ENCODE data around the gene GALNTL6. TPM values are rescaled to one million over a fixed set of nuclear protein-coding genes. Genes with fewer than 3 reads are reported as not detected.

The GALNTL6 gene
- total and polyA plus RNA-seq, 2 donors (not counting 1 experiment from before 2014, with no cell fraction given): not detected

DNA sequence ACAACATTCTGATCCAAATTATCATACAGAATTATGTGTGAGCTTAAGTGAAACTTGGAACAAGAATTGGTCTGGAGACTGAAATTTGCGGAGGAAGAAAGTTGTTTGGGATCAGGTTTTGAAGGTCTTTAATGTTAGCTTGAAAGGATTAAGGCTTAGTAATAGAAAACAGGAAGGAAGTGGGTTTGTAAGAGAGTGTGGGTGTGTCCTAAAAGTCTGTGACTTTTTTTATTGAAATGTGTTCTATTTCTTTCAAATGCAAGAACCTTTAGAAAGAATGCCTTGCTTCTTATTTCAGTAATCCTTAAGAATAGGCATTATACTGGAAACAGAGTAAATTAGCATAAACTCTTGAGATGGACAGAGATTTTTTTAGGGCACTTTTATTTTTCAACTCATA, 198.0 kb downstream of the GALNTL6 start:
- DNase-seq (ENCODE audit: low read depth in 2 of 2): no peak
- H3K9me3 ChIP-seq (ENCODE audit: control insufficient read depth, insufficient read depth, low read depth, low read length): no peaks in the 10 kb centered on the region
- no peaks in the 10 kb centered on the region for H3K36me3 ChIP-seq (ENCODE audit: control insufficient read depth, insufficient read depth, low read length)
- H3K79me2 ChIP-seq (ENCODE audit: control insufficient read depth, insufficient read depth, low read length): no peaks in the 10 kb centered on the region
- H4K20me1 ChIP-seq (ENCODE audit: control insufficient read depth, extremely low read depth, insufficient read depth, low read length): no peaks in the 10 kb centered on the region
- no peak overlapping the region for H3K4me3 ChIP-seq (replicated peaks in 1 of 4; ENCODE audit: control extremely low read depth in 1 of 4, insufficient read depth in 1 of 4, low read depth in 3 of 4, low read length in 4 of 4)
- H3K4me1 ChIP-seq (ENCODE audit: control insufficient read depth, extremely low read depth, insufficient read depth, low read length): no peaks in the 10 kb centered on the region
- H3K27me3 ChIP-seq (ENCODE audit: control insufficient read depth, insufficient read depth, low read length): no peaks in the 10 kb centered on the region
- H3K9ac ChIP-seq (ENCODE audit: insufficient read depth, low read length): no peak overlapping the region
- H3K27ac ChIP-seq (ENCODE audit: insufficient read depth, low read length): no peak overlapping the region
- no peak overlapping the region for H3K4me2 ChIP-seq (ENCODE audit: extremely low read depth, insufficient read depth, low read length)
- TF ChIP-seq, protein P1, sequence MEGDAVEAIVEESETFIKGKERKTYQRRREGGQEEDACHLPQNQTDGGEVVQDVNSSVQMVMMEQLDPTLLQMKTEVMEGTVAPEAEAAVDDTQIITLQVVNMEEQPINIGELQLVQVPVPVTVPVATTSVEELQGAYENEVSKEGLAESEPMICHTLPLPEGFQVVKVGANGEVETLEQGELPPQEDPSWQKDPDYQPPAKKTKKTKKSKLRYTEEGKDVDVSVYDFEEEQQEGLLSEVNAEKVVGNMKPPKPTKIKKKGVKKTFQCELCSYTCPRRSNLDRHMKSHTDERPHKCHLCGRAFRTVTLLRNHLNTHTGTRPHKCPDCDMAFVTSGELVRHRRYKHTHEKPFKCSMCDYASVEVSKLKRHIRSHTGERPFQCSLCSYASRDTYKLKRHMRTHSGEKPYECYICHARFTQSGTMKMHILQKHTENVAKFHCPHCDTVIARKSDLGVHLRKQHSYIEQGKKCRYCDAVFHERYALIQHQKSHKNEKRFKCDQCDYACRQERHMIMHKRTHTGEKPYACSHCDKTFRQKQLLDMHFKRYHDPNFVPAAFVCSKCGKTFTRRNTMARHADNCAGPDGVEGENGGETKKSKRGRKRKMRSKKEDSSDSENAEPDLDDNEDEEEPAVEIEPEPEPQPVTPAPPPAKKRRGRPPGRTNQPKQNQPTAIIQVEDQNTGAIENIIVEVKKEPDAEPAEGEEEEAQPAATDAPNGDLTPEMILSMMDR (conservative IDR thresholded peaks at IDR 0.05 in 1 of 2, IDR thresholded peaks at IDR 0.05 in 1 of 2; ENCODE audit: low read depth in 1 of 2, low read length in 2 of 2): no peak
- no peak for TF ChIP-seq EZH2 (IDR thresholded peaks at IDR 0.05; ENCODE audit: low read length, missing control alignments)
- H2AFZ ChIP-seq (ENCODE audit: low read length): no peak overlapping the region

DNA sequence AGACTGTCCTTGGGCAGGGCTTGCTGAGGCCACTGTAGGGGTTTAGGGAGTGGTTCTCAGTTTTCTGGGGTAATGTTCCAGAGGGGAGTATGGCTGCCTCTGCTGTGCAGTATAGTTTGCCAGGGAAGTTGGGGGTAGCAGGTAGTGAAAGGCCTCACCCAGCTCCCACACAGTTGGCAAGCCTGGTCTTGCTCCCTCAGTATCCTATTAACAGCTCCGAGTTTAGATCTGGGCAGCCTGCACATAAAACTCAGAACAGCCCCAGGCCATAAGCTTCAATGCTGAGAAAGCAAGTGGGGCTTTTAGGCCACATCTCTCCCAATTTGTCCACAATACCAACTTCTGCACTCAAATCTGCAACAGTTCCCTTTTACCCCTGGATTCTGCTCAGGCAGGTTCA, 205.2 kb downstream of the GALNTL6 start:
- Histone ChIP-seq H3K79me2 (ENCODE audit: control insufficient read depth, insufficient read depth, low read length) (no peaks in the 10 kb centered on the region), H3K4me1 (ENCODE audit: control insufficient read depth, extremely low read depth, insufficient read depth, low read length) (no peaks in the 10 kb centered on the region), H3K27me3 (ENCODE audit: control insufficient read depth, insufficient read depth, low read length) (no peaks in the 10 kb centered on the region), H3K9me3 (ENCODE audit: control insufficient read depth, insufficient read depth, low read depth, low read length) (no peaks in the 10 kb centered on the region), H3K27ac (ENCODE audit: insufficient read depth, low read length) (no peak overlapping the region), H3K36me3 (ENCODE audit: control insufficient read depth, insufficient read depth, low read length) (no peaks in the 10 kb centered on the region), H4K20me1 (ENCODE audit: control insufficient read depth, extremely low read depth, insufficient read depth, low read length) (no peaks in the 10 kb centered on the region), H2AFZ (ENCODE audit: low read length) (no peak overlapping the region), H3K4me3 (replicated peaks in 1 of 4; ENCODE audit: control extremely low read depth in 1 of 4, insufficient read depth in 1 of 4, low read depth in 3 of 4, low read length in 4 of 4) (no peak overlapping the region), H3K9ac (ENCODE audit: insufficient read depth, low read length) (no peak overlapping the region), H3K4me2 (ENCODE audit: extremely low read depth, insufficient read depth, low read length) (no peak overlapping the region)
- no peak for TF ChIP-seq EZH2 (IDR thresholded peaks at IDR 0.05; ENCODE audit: low read length, missing control alignments)
- TF ChIP-seq, protein P1 (conservative IDR thresholded peaks at IDR 0.05 in 1 of 2, IDR thresholded peaks at IDR 0.05 in 1 of 2; ENCODE audit: low read depth in 1 of 2, low read length in 2 of 2): no peak
- DNase-seq (ENCODE audit: low read depth in 2 of 2): no peak

DNA sequence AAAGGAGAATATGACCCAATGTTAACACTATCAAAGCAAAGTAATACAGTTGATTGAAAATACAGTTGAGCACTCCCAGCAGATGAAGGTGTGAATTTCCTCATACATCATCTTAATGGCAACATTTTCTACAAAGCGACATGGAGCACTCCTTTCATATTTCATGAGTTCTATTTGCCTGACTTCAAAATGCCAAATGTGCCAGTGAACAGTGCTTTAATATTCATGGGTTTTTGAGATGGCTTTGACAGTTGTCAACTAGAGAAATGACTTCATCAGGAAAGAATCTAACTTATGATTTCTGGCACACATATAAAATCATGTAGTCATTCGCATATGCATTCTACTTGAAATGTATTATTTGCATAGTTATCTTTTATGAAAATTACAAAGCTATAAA, 222.4 kb downstream of the GALNTL6 start:
- no peak for TF ChIP-seq EZH2 (IDR thresholded peaks at IDR 0.05; ENCODE audit: low read length, missing control alignments)
- TF ChIP-seq, protein P1 (conservative IDR thresholded peaks at IDR 0.05 in 1 of 2, IDR thresholded peaks at IDR 0.05 in 1 of 2; ENCODE audit: low read depth in 1 of 2, low read length in 2 of 2): no peak
- Histone ChIP-seq H2AFZ (ENCODE audit: low read length) (no peak overlapping the region), H3K4me3 (replicated peaks in 1 of 4; ENCODE audit: control extremely low read depth in 1 of 4, insufficient read depth in 1 of 4, low read depth in 3 of 4, low read length in 4 of 4) (no peak overlapping the region), H3K9me3 (ENCODE audit: control insufficient read depth, insufficient read depth, low read depth, low read length) (no peaks in the 10 kb centered on the region), H3K4me2 (ENCODE audit: extremely low read depth, insufficient read depth, low read length) (no peak overlapping the region), H3K4me1 (ENCODE audit: control insufficient read depth, extremely low read depth, insufficient read depth, low read length) (no peaks in the 10 kb centered on the region), H3K36me3 (ENCODE audit: control insufficient read depth, insufficient read depth, low read length) (no peaks in the 10 kb centered on the region), H4K20me1 (ENCODE audit: control insufficient read depth, extremely low read depth, insufficient read depth, low read length) (no peaks in the 10 kb centered on the region), H3K27me3 (ENCODE audit: control insufficient read depth, insufficient read depth, low read length) (no peaks in the 10 kb centered on the region), H3K79me2 (ENCODE audit: control insufficient read depth, insufficient read depth, low read length) (no peaks in the 10 kb centered on the region), H3K9ac (ENCODE audit: insufficient read depth, low read length) (no peak overlapping the region), H3K27ac (ENCODE audit: insufficient read depth, low read length) (no peak overlapping the region)
- no peak for DNase-seq (ENCODE audit: low read depth in 2 of 2)
